Glutamatergic neuron (in vitro differentiated cells): ENCODE data around the gene CACNA1D. TPM values are rescaled to one million over a fixed set of nuclear protein-coding genes. Genes with fewer than 3 reads are reported as not detected.

Source experiments
- DNase-seq: peaks from one replicate; pipeline ENCODE4 v3.0.0; 2022
- H3K27ac Mint-ChIP-seq: one replicate; pipeline ENCODE4 v1.8.0; 2020; ENCODE audit warnings: mild to moderate bottlenecking, mixed read lengths, inconsistent platforms; ENCODE audit not compliant: unreplicated experiment
- H3K27me3 Mint-ChIP-seq: one replicate; pipeline ENCODE4 v1.8.0; 2020; ENCODE audit warnings: mild to moderate bottlenecking, moderate library complexity, mixed read lengths, inconsistent platforms; ENCODE audit not compliant: unreplicated experiment
- H3K36me3 Mint-ChIP-seq: one replicate; pipeline ENCODE4 v1.8.0; 2020; ENCODE audit warnings: mild to moderate bottlenecking, mixed read lengths, inconsistent platforms; ENCODE audit not compliant: unreplicated experiment
- H3K4me1 Mint-ChIP-seq: one replicate; pipeline ENCODE4 v1.8.0; 2020; ENCODE audit warnings: mild to moderate bottlenecking, low read depth, mixed read lengths, inconsistent platforms; ENCODE audit not compliant: unreplicated experiment
- H3K4me3 Mint-ChIP-seq: one replicate; pipeline ENCODE4 v1.8.0; 2020; ENCODE audit warnings: mild to moderate bottlenecking, mixed read lengths, inconsistent platforms; ENCODE audit not compliant: unreplicated experiment
- H3K9me3 Mint-ChIP-seq: one replicate; pipeline ENCODE4 v1.8.0; 2020; ENCODE audit warnings: mild to moderate bottlenecking, moderate library complexity, mixed read lengths, inconsistent platforms; ENCODE audit not compliant: unreplicated experiment
- CTCF ChIP-seq: fragments of 200-600 bp; sonication (generic); IDR thresholded peaks from one replicate; pipeline ENCODE4 v1.5.0; 2021; ENCODE audit not compliant: partially characterized antibody, unreplicated experiment
- total RNA-seq: library from RNA; stranded (reverse); fragmentation: NEBNext Ultra II Directional; extraction: Animal tissue kit (Norgen Biotek cat#: 25700); gene quantifications from one replicate; pipeline ENCODE4 v1.2.1, GENCODE V29; 2021; ENCODE audit not compliant: unreplicated experiment

The CACNA1D gene
- total RNA-seq, 1 donor from 2014 or later, result 5.0 TPM

- no peak for DNase-seq
- H3K4me1 Mint-ChIP-seq, result peaks cover 11% of the 10 kb centered on the region
- H3K4me3 Mint-ChIP-seq, result no peak overlapping the region
- no peak overlapping the region for H3K27ac Mint-ChIP-seq
- no peak for TF ChIP-seq CTCF
- no peaks in the 10 kb centered on the region for H3K27me3 Mint-ChIP-seq
- peaks cover 6% of the 10 kb centered on the region for H3K36me3 Mint-ChIP-seq
- H3K9me3 Mint-ChIP-seq, result peaks cover 10% of the 10 kb centered on the region
Measured at GRCh38 chr3:53774414-53774813, 280.0 kb downstream of the CACNA1D start.

- TF ChIP-seq CTCF, result no peak
- H3K9me3 Mint-ChIP-seq, result peaks cover 8% of the 10 kb centered on the region
- H3K4me3 Mint-ChIP-seq, result no peak overlapping the region
- H3K36me3 Mint-ChIP-seq, result peaks cover 6% of the 10 kb centered on the region
- DNase-seq, result no peak
- no peaks in the 10 kb centered on the region for H3K27me3 Mint-ChIP-seq
- no peak overlapping the region for H3K27ac Mint-ChIP-seq
- peaks cover 11% of the 10 kb centered on the region for H3K4me1 Mint-ChIP-seq
Measured at GRCh38 chr3:53775018-53775417, 280.6 kb downstream of the CACNA1D start.

- Mint-ChIP-seq H3K27ac (no peak overlapping the region), H3K4me1 (peaks cover 11% of the 10 kb centered on the region), H3K36me3 (peaks cover 6% of the 10 kb centered on the region), H3K4me3 (no peak overlapping the region), H3K9me3 (peaks cover 6% of the 10 kb centered on the region), H3K27me3 (no peaks in the 10 kb centered on the region)
- no peak for TF ChIP-seq CTCF
- DNase-seq, result no peak
Measured at GRCh38 chr3:53775834-53776251, 281.4 kb downstream of the CACNA1D start.

- TF ChIP-seq CTCF, result no peak
- Mint-ChIP-seq H3K9me3 (peaks cover 6% of the 10 kb centered on the region), H3K27me3 (no peaks in the 10 kb centered on the region), H3K4me3 (no peak overlapping the region), H3K4me1 (peaks cover 11% of the 10 kb centered on the region), H3K36me3 (peaks cover 6% of the 10 kb centered on the region), H3K27ac (no peak overlapping the region)
- no peak for DNase-seq
Measured at GRCh38 chr3:53776494-53777101, 282.2 kb downstream of the CACNA1D start.

- Mint-ChIP-seq H3K9me3 (peaks cover 6% of the 10 kb centered on the region), H3K27me3 (no peaks in the 10 kb centered on the region), H3K27ac (no peak overlapping the region), H3K36me3 (peaks cover 6% of the 10 kb centered on the region), H3K4me3 (no peak overlapping the region), H3K4me1 (peaks cover 11% of the 10 kb centered on the region)
- no peak for TF ChIP-seq CTCF
- no peak for DNase-seq
Measured at GRCh38 chr3:53777468-53777867, 283.1 kb downstream of the CACNA1D start.
